IMR-90 (cell line): ENCODE measurements around the gene CLTCL1. TPM values are rescaled to one million over a fixed set of nuclear protein-coding genes. Genes with fewer than 3 reads are reported as not detected.
A peak's percentile ranks its signal among the peaks of the same experiment; 100 is the strongest.

ENCODE experiments used
- ATAC-seq: fragments of 200-7000 bp; cut with Tn5 transposase; 2 replicates; pipeline ENCODE4 v1.9.1; 2020; ENCODE audit warnings: low read depth, mild to moderate bottlenecking, moderate library complexity
- BruUV-seq: library from RNA; stranded (reverse); fragments of 400-500 nt; replicated peaks from 2 replicates; lab custom pipeline; 2021; lab: Mats Ljungman, UMichigan
- CTCF ChIA-PET: fragments of 300-600 bp; formaldehyde crosslinking; extraction: SDS; loops from one replicate; lab custom pipeline; 2021; ENCODE audit warnings: antibody characterized with exemption; lab: Yijun Ruan, JAX
- POLR2A ChIA-PET: fragments of 300-600 bp; sonication (Branson Sonifier 250); formaldehyde crosslinking; loops from one replicate; lab custom pipeline; 2022; ENCODE audit warnings: antibody characterized with exemption; ENCODE audit not compliant: unreplicated experiment; lab: Charles Lee
- DNase-seq: peaks from one replicate; pipeline ENCODE4 v3.0.0; 2013
- H2AFZ ChIP-seq: replicated peaks from 2 replicates; pipeline ENCODE3; 2013; ENCODE audit warnings: low read length, mild to moderate bottlenecking; ENCODE audit not compliant: poor library complexity
- H2AK5ac ChIP-seq: 2 replicates; pipeline ENCODE4 v1.6.1; 2013; ENCODE audit warnings: low read depth, low read length, inconsistent platforms
- H2AK9ac ChIP-seq: replicated peaks from 2 replicates; pipeline ENCODE3; 2013; ENCODE audit warnings: mild to moderate bottlenecking, low read depth, low read length, moderate library complexity; ENCODE audit not compliant: poor library complexity
- H2BK120ac ChIP-seq: 2 replicates; pipeline ENCODE4 v1.6.1; 2013; ENCODE audit warnings: low read depth, low read length, inconsistent platforms
- H2BK15ac ChIP-seq: 3 replicates; pipeline ENCODE4 v1.6.1; 2013; ENCODE audit warnings: low read depth, low read length, inconsistent platforms
- H2BK20ac ChIP-seq: 2 replicates; pipeline ENCODE4 v1.6.1; 2013; ENCODE audit warnings: low read depth, mild to moderate bottlenecking, inconsistent platforms, low read length, moderate library complexity
- H2BK5ac ChIP-seq: 2 replicates; pipeline ENCODE4 v1.6.1; 2013; ENCODE audit warnings: mild to moderate bottlenecking, low read depth, low read length, inconsistent platforms; ENCODE audit not compliant: poor library complexity, severe bottlenecking
- H3K14ac ChIP-seq: replicated peaks from 2 replicates; pipeline ENCODE4 v1.6.1; 2013; ENCODE audit warnings: low read depth, low read length, inconsistent platforms
- H3K18ac ChIP-seq: 2 replicates; pipeline ENCODE4 v1.6.1; 2013; ENCODE audit warnings: low read depth, low read length, control low read depth
- H3K23ac ChIP-seq: 2 replicates; pipeline ENCODE4 v1.6.1; 2013; ENCODE audit warnings: low read depth, low read length, inconsistent platforms
- H3K27ac ChIP-seq: 2 replicates; pipeline ENCODE4 v1.5.1; 2013; ENCODE audit warnings: mild to moderate bottlenecking, control low read depth, low read length; ENCODE audit not compliant: insufficient read depth
- H3K27me3 ChIP-seq: 2 replicates; pipeline ENCODE4 v1.6.1; 2013; ENCODE audit warnings: low read length; ENCODE audit not compliant: control insufficient read depth, insufficient read depth
- H3K36me3 ChIP-seq: 2 replicates; pipeline ENCODE4 v1.6.1; 2013; ENCODE audit warnings: low read length, mixed read lengths; ENCODE audit not compliant: control insufficient read depth, insufficient read depth
- H3K4ac ChIP-seq: 2 replicates; pipeline ENCODE4 v1.6.1; 2013; ENCODE audit warnings: low read depth, low read length, inconsistent platforms
- H3K4me1 ChIP-seq: 2 replicates; pipeline ENCODE4 v1.6.1; 2013; ENCODE audit warnings: low read length, mixed read lengths; ENCODE audit not compliant: control insufficient read depth, insufficient read depth
- H3K4me2 ChIP-seq: 2 replicates; pipeline ENCODE4 v1.6.1; 2013; ENCODE audit warnings: low read depth, mild to moderate bottlenecking, control low read depth, low read length, moderate library complexity
- H3K4me3 ChIP-seq: 2 replicates; pipeline ENCODE4 v1.5.1; 2013; ENCODE audit warnings: low read depth, mild to moderate bottlenecking, control low read depth, low read length, moderate library complexity; ENCODE audit not compliant: insufficient read depth
- H3K56ac ChIP-seq: 2 replicates; pipeline ENCODE4 v1.6.1; 2013; ENCODE audit warnings: low read length, inconsistent platforms; ENCODE audit not compliant: insufficient read depth; ENCODE audit errors: extremely low read depth
- H3K79me1 ChIP-seq, 2 experiments: 2 replicates each; pipeline ENCODE4 v1.6.1; 2013; ENCODE audit warnings: low read length in 2 of 2, inconsistent platforms in 1 of 2, low read depth in 1 of 2
- H3K9ac ChIP-seq: 2 replicates; pipeline ENCODE4 v1.6.1; 2013; ENCODE audit warnings: low read depth, low read length, control low read depth
- H3K9me1 ChIP-seq: 2 replicates; pipeline ENCODE4 v1.6.1; 2013; ENCODE audit warnings: low read length, inconsistent platforms; ENCODE audit not compliant: insufficient read depth
- H3K9me3 ChIP-seq: 2 replicates; pipeline ENCODE4 v1.6.1; 2013; ENCODE audit warnings: low read length; ENCODE audit not compliant: control insufficient read depth, insufficient read depth
- H4K20me1 ChIP-seq: 2 replicates; pipeline ENCODE4 v1.6.1; 2013; ENCODE audit warnings: low read length, inconsistent platforms; ENCODE audit not compliant: insufficient read depth
- H4K5ac ChIP-seq: 2 replicates; pipeline ENCODE4 v1.6.1; 2013; ENCODE audit warnings: mild to moderate bottlenecking, low read depth, low read length, control low read depth
- H4K8ac ChIP-seq, 2 experiments: 2 replicates each; pipeline ENCODE4 v1.6.1; 2013; ENCODE audit warnings: low read depth in 2 of 2, low read length in 2 of 2, control low read depth in 1 of 2, inconsistent platforms in 1 of 2
- H4K91ac ChIP-seq: 2 replicates; pipeline ENCODE4 v1.6.1; 2013; ENCODE audit warnings: low read depth, low read length, inconsistent platforms; ENCODE audit not compliant: insufficient read depth
- BHLHE40 ChIP-seq: fragments of 150-350 bp; IDR thresholded peaks from 2 replicates; pipeline ENCODE4 v1.6.1; 2016; ENCODE audit warnings: mild to moderate bottlenecking, low read depth, low read length
- FOS ChIP-seq: fragments of 150-350 bp; IDR thresholded peaks from 2 replicates; pipeline ENCODE4 v1.6.1; 2016; ENCODE audit warnings: low read depth, low read length
- MAZ ChIP-seq: IDR thresholded peaks from 2 replicates; pipeline ENCODE4 v1.6.1; 2012; ENCODE audit warnings: low read depth, mild to moderate bottlenecking, low read length, improper control_type of control experiment, moderate library complexity, borderline replicate concordance
- MXI1 ChIP-seq: IDR thresholded peaks from 2 replicates; pipeline ENCODE4 v1.6.1; 2012; ENCODE audit warnings: low read depth, mild to moderate bottlenecking, low read length, moderate library complexity, borderline replicate concordance
- WGBS, 2 experiments: methylation state at CpG; one replicate each; pipeline versions ENCODE4 v1.1.5 to v1.1.7; 2013; ENCODE audit warnings: missing lambda C conversion rate in 2 of 2; ENCODE audit not compliant: insufficient read length in 1 of 2; ENCODE audit errors: extremely low coverage in 2 of 2; 5-methylcytosine and 5-hydroxymethylcytosine counted together
- dilution Hi-C: fragments of 300-500 bp; cut with HindIII; formaldehyde crosslinking; loops from one replicate; pipeline ENCODE4 v1.14.3; 2018; ENCODE audit warnings: low sequenced_read_pairs; ENCODE audit not compliant: unreplicated experiment
- in situ Hi-C: fragments of 300-500 bp; cut with MboI; formaldehyde crosslinking; loops from 3 replicates; pipeline ENCODE4 v1.14.3; 2019; ENCODE audit warnings: low sequenced_read_pairs, inconsistent platforms, mixed read lengths
- intact Hi-C: fragments of 100-400 bp; cut with micrococcal nuclease; formaldehyde crosslinking; loops from 2 replicates; pipeline ENCODE4 v1.10.0; 2022
- polyA plus RNA-seq, 3 experiments: library from polyadenylated mRNA; depleted of rRNA; stranded (reverse); fragments of >200 nt; gene quantifications; 2 replicates each; pipeline ENCODE4 v1.2.3, GENCODE V29; 2012; ENCODE audit warnings: low replicate concordance in 1 of 3
- total RNA-seq: library from RNA; depleted of rRNA; stranded (reverse); fragments of >200 nt; gene quantifications from 2 replicates; pipeline ENCODE4 v1.2.3, GENCODE V29; 2012
- TF ChIP-seq, protein P1 (sequence below): conservative IDR thresholded peaks from 2 replicates; pipeline ENCODE4 v1.5.1; 2012; ENCODE audit warnings: mild to moderate bottlenecking, low read depth, low read length, improper control_type of control experiment
- TF ChIP-seq, protein P2 (sequence below): fragments of 150-350 bp; IDR thresholded peaks from 2 replicates; pipeline ENCODE4 v1.6.1; 2017; ENCODE audit warnings: mild to moderate bottlenecking, antibody characterized with exemption, low read length, low read depth

Gene CLTCL1
- total and polyA plus RNA-seq, 2 of the 4 experiments (the other 2 are of a cell fraction) = 6.2 to 8.1 TPM

- no peak overlapping the region for H3K23ac ChIP-seq
- no peak overlapping the region for H3K4me2 ChIP-seq
- no peak overlapping the region for H3K18ac ChIP-seq
- H3K9me1 ChIP-seq = peaks cover 3% of the 10 kb centered on the region; the same call in 1 of the 2 replicates
- H3K4me1 ChIP-seq = peaks cover 7% of the 10 kb centered on the region; the same call in 1 of the 2 replicates
- no peak overlapping the region for H2BK20ac ChIP-seq
- H3K27me3 ChIP-seq = no peaks in the 10 kb centered on the region
- H3K9ac ChIP-seq = no peak overlapping the region
- H4K8ac ChIP-seq = no peak overlapping the region
- H4K91ac ChIP-seq = no peak overlapping the region
- H2AK9ac ChIP-seq = no peak overlapping the region
- H3K14ac ChIP-seq = no peak overlapping the region
- ATAC-seq = no peak
- dilution Hi-C loops (no loop called here), intact Hi-C loops (no loop called here), in situ Hi-C loops (no loop called here)
- H3K79me1 ChIP-seq = peaks cover 22 to 23% of the 10 kb centered on the region in 2 experiments
- H2BK120ac ChIP-seq = no peak overlapping the region
- no peak overlapping the region for H3K56ac ChIP-seq
- no peak overlapping the region for H3K4ac ChIP-seq
- H3K9me3 ChIP-seq = no peaks in the 10 kb centered on the region
- TF ChIP-seq BHLHE40 = 0 out of 2 replicates have a peak, but pooled peaks have one; percentile 8
- TF ChIP-seq MXI1 = no peak
- TF ChIP-seq, protein P1, sequence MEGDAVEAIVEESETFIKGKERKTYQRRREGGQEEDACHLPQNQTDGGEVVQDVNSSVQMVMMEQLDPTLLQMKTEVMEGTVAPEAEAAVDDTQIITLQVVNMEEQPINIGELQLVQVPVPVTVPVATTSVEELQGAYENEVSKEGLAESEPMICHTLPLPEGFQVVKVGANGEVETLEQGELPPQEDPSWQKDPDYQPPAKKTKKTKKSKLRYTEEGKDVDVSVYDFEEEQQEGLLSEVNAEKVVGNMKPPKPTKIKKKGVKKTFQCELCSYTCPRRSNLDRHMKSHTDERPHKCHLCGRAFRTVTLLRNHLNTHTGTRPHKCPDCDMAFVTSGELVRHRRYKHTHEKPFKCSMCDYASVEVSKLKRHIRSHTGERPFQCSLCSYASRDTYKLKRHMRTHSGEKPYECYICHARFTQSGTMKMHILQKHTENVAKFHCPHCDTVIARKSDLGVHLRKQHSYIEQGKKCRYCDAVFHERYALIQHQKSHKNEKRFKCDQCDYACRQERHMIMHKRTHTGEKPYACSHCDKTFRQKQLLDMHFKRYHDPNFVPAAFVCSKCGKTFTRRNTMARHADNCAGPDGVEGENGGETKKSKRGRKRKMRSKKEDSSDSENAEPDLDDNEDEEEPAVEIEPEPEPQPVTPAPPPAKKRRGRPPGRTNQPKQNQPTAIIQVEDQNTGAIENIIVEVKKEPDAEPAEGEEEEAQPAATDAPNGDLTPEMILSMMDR = no peak
- TF ChIP-seq MAZ = no peak
- no peak for TF ChIP-seq FOS
- TF ChIP-seq, protein P2, sequence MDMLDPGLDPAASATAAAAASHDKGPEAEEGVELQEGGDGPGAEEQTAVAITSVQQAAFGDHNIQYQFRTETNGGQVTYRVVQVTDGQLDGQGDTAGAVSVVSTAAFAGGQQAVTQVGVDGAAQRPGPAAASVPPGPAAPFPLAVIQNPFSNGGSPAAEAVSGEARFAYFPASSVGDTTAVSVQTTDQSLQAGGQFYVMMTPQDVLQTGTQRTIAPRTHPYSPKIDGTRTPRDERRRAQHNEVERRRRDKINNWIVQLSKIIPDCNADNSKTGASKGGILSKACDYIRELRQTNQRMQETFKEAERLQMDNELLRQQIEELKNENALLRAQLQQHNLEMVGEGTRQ = no peak
- no peak for DNase-seq
- POLR2A ChIA-PET = no interaction called here
- H4K20me1 ChIP-seq = peaks cover 4% of the 10 kb centered on the region; the same call in 1 of the 2 replicates
- CTCF ChIA-PET = no interaction called here
- BruUV-seq = no TSS peak
- no peak overlapping the region for H3K27ac ChIP-seq
- H4K5ac ChIP-seq = no peak overlapping the region
- no peak overlapping the region for H2BK15ac ChIP-seq
- WGBS, 2 experiments = no CpG with 5 or more reads among the region's 6 CpGs
- no peak overlapping the region for H2BK5ac ChIP-seq
- peaks cover 6% of the 10 kb centered on the region for H3K36me3 ChIP-seq
- no peak overlapping the region for H2AK5ac ChIP-seq
- no peak overlapping the region for H3K4me3 ChIP-seq
- H2AFZ ChIP-seq = no peak overlapping the region
Measured at GRCh38 chr22:19275919-19276600, 15.5 kb downstream of the CLTCL1 start.
